ENCODE measurements around the gene RFESD.

- TF ChIP-seq GATA2 (IDR thresholded peaks at IDR 0.05; ENCODE audit: low read depth, low read length) (no peak), GATA3 (IDR thresholded peaks at IDR 0.05; ENCODE audit: low read depth, low read length) (no peak)
Measured at GRCh38 chr5:95619514-95620029, 27.0 kb upstream of the RFESD start.
